Measurements from ENCODE around the gene DLGAP4.

DNA sequence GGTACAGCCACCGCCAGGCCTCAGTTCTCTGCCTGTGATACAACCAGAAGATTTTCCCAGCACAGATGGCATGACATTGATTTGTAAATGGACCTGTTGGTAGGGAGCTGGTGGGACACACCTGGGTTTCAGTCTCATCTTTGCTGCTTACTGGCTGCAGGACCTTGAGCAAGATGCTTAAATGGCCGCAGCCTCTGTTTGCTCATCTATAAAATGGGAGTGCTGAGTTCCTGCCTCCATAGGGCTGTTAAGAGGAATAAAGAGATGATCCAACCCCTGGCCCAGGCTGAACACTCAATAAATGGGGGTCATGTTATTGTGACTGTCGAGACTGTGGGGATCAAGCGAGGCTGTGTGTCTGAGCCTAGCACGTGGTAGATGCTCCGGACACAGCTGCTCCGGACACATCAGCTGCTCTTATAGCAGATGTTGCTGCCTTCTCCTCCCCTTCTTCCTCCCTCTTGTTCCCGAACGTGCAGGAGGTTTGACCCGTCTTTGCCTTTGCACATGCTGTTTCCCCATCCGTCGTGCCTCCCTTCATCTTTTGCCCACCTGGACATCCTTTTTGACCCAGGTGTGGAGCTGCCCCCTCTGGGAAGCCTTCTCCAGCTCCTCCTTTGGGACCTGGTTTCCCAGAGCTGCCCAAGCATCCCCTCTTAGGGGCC, 29.2 kb downstream of the DLGAP4 start:
- TF ChIP-seq SP1 (IDR thresholded peaks at IDR 0.05; ENCODE audit: low read depth, low read length) = no peak
- TF ChIP-seq, protein P1, sequence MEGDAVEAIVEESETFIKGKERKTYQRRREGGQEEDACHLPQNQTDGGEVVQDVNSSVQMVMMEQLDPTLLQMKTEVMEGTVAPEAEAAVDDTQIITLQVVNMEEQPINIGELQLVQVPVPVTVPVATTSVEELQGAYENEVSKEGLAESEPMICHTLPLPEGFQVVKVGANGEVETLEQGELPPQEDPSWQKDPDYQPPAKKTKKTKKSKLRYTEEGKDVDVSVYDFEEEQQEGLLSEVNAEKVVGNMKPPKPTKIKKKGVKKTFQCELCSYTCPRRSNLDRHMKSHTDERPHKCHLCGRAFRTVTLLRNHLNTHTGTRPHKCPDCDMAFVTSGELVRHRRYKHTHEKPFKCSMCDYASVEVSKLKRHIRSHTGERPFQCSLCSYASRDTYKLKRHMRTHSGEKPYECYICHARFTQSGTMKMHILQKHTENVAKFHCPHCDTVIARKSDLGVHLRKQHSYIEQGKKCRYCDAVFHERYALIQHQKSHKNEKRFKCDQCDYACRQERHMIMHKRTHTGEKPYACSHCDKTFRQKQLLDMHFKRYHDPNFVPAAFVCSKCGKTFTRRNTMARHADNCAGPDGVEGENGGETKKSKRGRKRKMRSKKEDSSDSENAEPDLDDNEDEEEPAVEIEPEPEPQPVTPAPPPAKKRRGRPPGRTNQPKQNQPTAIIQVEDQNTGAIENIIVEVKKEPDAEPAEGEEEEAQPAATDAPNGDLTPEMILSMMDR (IDR thresholded peaks at IDR 0.05; ENCODE audit: control extremely low read depth in 1 of 3, insufficient read depth in 1 of 3, low read depth in 1 of 3, low read length in 3 of 3) = no peak
- no peak for TF ChIP-seq EP300 (IDR thresholded peaks at IDR 0.05; ENCODE audit: borderline replicate concordance in 1 of 2, low read depth in 2 of 2, low read length in 2 of 2)
- no peak for TF ChIP-seq EZH2 (IDR thresholded peaks at IDR 0.05; ENCODE audit: low read depth, low read length, severe bottlenecking)
- TF ChIP-seq POLR2A (IDR thresholded peaks at IDR 0.05; ENCODE audit: control extremely low read depth in 1 of 2, low read depth in 2 of 2, low read length in 2 of 2) = no peak
- TF ChIP-seq JUN (IDR thresholded peaks at IDR 0.05; ENCODE audit: low read depth, low read length) = no peak
- no peak for TF ChIP-seq CEBPB (IDR thresholded peaks at IDR 0.05; ENCODE audit: low read depth, low read length)
- no peak for TF ChIP-seq POLR2AphosphoS5 (IDR thresholded peaks at IDR 0.05; ENCODE audit: low read depth, low read length)
- no peak for TF ChIP-seq SIRT6 (IDR thresholded peaks at IDR 0.05; ENCODE audit: low read length)
- no peak for TF ChIP-seq CHD2 (IDR thresholded peaks at IDR 0.05; ENCODE audit: low read length)

Measured in H1 (cell line).